Right ventricle myocardium superior (tissue), 1 donor: Measurements from ENCODE around the gene SYNDIG1. TPM values are rescaled to one million over a fixed set of nuclear protein-coding genes. Genes with fewer than 3 reads are reported as not detected.

Experiments
- ATAC-seq: fragments of 200-7000 bp; cut with Tn5 transposase; one replicate; pipeline ENCODE4 v1.9.1; 2020; ENCODE audit warnings: mild to moderate bottlenecking; ENCODE audit not compliant: poor library complexity
- DNase-seq: peaks from one replicate; pipeline ENCODE4 v3.0.0-alpha.2; 2020
- intact Hi-C: fragments of 100-400 bp; cut with DNase I; formaldehyde crosslinking; loops from one replicate; pipeline ENCODE4 v1.11.2; 2022
- total RNA-seq: library from RNA; stranded (reverse); fragmentation: NEBNext Ultra II Directional; extraction: Animal tissue kit (Norgen Biotek cat#: 25700); gene quantifications from one replicate; pipeline ENCODE4 v1.2.1, GENCODE V29; 2021
- donor health status: DM: no; HTN: yes; CAD: no; lungs with severe emphysema.

Gene SYNDIG1
- total RNA-seq, 1 donor from 2014 or later = 11.5 TPM

- DNase-seq (no peak), ATAC-seq (no peak)
- intact Hi-C loops = no loop called here
These were observed 201.0 kb downstream of the SYNDIG1 start for GRCh38 chr20:24670341-24670872.

- ATAC-seq = no peak
- intact Hi-C loops = no loop called here
- DNase-seq = no peak
These were observed 201.6 kb downstream of the SYNDIG1 start for GRCh38 chr20:24670981-24671380.

- DNase-seq (no peak), ATAC-seq (no peak)
- intact Hi-C loops = no loop called here
These were observed 202.9 kb downstream of the SYNDIG1 start for GRCh38 chr20:24672181-24672880.

- ATAC-seq (no peak), DNase-seq (no peak)
- intact Hi-C loops = no loop called here
These were observed 203.7 kb downstream of the SYNDIG1 start for GRCh38 chr20:24672886-24673677.

GRCh38 chr20:24673678-24674570, 204.5 kb downstream of the SYNDIG1 start:
- intact Hi-C loops = no loop called here
- no peak for DNase-seq
- ATAC-seq = no peak

GRCh38 chr20:24674921-24675605, 205.6 kb downstream of the SYNDIG1 start:
- DNase-seq (no peak), ATAC-seq (no peak)
- intact Hi-C loops = no loop called here

GRCh38 chr20:24675651-24676352, 206.4 kb downstream of the SYNDIG1 start:
- ATAC-seq (no peak), DNase-seq (no peak)
- intact Hi-C loops = no loop called here

- ATAC-seq (no peak), DNase-seq (no peak)
- intact Hi-C loops = no loop called here
These were observed 207.0 kb downstream of the SYNDIG1 start for GRCh38 chr20:24676353-24676977.

- ATAC-seq (no peak), DNase-seq (no peak)
- intact Hi-C loops = no loop called here
These were observed 207.5 kb downstream of the SYNDIG1 start for GRCh38 chr20:24676978-24677370.

GRCh38 chr20:24677626-24678315, 208.3 kb downstream of the SYNDIG1 start:
- intact Hi-C loops = no loop called here
- no peak for DNase-seq

GRCh38 chr20:24678351-24679106, 209.1 kb downstream of the SYNDIG1 start:
- ATAC-seq = no peak
- intact Hi-C loops = no loop called here
- no peak for DNase-seq

More at GRCh38 chr20:24677626-24678315, 208.3 kb downstream of the SYNDIG1 start:
- ATAC-seq = no peak

- intact Hi-C loops = no loop called here
- DNase-seq (no peak), ATAC-seq (no peak)
These were observed 210.1 kb downstream of the SYNDIG1 start for GRCh38 chr20:24679448-24680047.

GRCh38 chr20:24681634-24682495, 212.4 kb downstream of the SYNDIG1 start:
- intact Hi-C loops = no loop called here
- ATAC-seq (no peak), DNase-seq (no peak)

GRCh38 chr20:24682496-24682985, 213.1 kb downstream of the SYNDIG1 start:
- intact Hi-C loops = no loop called here
- no peak for ATAC-seq
- no peak for DNase-seq

GRCh38 chr20:24683676-24684075, 214.2 kb downstream of the SYNDIG1 start:
- intact Hi-C loops = no loop called here
- no peak for ATAC-seq
- DNase-seq = no peak
